ENCODE results near the gene SLCO3A1. TPM values are rescaled to one million over a fixed set of nuclear protein-coding genes. Genes with fewer than 3 reads are reported as not detected.
"Not testable (repeated sequence)": the region's sequence is repeated elsewhere in the genome, so short reads cannot be mapped to it uniquely, and the experiment has no call there.

The SLCO3A1 gene
- total RNA-seq, 2 experiments from 2014 or later, result 29.2 to 29.5 TPM

- ATAC-seq (ENCODE audit: low read depth); H3K27ac Mint-ChIP-seq; H3K9me3 Mint-ChIP-seq; H3K36me3 Mint-ChIP-seq; POLR2A ChIA-PET; H3K27me3 Mint-ChIP-seq; H3K4me1 Mint-ChIP-seq; DNase-seq; H3K4me3 Mint-ChIP-seq: not testable (repeated sequence)
Observed at GRCh38 chr15:92207601-92208000, 354.1 kb downstream of the SLCO3A1 start.
